Effector CD8-positive, alpha-beta T cell (primary cell): ENCODE data around the gene SH3PXD2B.
"Not testable (repeated sequence)": the region's sequence is repeated elsewhere in the genome, so short reads cannot be mapped to it uniquely, and the experiment has no call there.

Source experiments
- DNase-seq: peaks from one replicate; lab custom pipeline; 2025; lab: John Stamatoyannopoulos, UW

Gene SH3PXD2B

DNA sequence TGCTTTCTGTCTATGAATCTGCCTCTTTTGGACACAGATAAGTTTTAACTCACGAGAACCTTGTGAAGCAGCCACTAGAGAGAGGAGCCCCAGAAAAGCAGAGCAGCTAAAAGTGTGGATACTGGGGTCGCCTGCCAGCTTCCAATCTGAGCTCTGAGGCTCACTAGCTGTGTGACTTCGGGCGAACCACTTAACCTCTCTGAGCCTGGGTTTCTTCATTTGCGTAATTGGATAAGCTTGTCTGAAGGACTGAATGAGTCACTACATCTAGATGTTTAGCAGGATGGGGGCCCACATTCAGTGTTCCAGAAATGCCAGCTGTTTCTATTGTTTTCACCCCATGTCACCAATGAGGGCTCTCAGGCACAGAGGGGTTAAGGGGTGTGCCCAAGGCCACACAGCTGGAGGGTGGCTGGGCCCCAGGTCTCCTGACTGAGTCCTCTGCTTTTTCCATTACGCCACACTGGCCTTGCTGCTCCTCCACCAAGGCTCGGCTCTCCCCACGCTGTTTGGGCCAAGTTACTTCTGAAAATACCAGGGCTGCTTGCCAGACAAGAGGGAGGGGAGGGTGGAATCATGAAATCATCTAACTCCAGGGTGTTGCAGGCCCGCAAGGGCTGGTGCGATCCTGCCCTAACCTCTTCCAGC is 36.2 kb downstream of the SH3PXD2B start:
- DNase-seq, result no peak

DNA sequence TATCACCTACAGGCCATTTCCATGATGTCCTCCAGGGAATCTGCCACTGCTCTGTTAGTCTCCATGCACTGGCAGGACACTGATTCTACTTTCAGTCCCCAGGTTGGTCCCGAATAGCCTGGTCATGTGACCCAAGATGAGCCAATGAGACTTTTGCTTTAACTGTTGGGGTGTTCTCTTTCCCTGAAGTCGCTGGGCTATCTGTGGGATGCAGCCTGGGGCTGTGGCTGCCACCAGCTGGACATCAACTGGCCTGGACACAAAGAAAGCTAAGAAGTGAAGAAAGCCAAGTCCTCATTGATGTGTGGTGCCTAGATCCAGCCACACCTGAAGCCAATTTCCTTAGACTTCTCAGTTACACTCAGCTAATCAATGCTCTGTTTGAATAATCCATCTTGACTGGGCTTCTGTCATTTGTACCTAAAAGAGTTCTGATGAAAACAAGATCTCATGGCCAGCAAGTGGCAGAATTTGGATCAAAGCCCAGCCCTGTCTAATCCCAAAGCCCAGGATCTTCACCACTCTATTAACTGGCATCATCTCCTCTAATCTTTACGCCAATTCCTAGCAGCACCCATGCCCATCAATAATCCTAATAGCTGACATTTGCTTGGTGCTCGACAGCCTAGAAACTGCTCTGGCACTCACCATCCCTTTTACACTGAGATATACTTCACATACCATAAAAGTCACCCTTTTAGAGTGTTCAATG is 37.0 kb downstream of the SH3PXD2B start:
- DNase-seq, result no peak

DNA sequence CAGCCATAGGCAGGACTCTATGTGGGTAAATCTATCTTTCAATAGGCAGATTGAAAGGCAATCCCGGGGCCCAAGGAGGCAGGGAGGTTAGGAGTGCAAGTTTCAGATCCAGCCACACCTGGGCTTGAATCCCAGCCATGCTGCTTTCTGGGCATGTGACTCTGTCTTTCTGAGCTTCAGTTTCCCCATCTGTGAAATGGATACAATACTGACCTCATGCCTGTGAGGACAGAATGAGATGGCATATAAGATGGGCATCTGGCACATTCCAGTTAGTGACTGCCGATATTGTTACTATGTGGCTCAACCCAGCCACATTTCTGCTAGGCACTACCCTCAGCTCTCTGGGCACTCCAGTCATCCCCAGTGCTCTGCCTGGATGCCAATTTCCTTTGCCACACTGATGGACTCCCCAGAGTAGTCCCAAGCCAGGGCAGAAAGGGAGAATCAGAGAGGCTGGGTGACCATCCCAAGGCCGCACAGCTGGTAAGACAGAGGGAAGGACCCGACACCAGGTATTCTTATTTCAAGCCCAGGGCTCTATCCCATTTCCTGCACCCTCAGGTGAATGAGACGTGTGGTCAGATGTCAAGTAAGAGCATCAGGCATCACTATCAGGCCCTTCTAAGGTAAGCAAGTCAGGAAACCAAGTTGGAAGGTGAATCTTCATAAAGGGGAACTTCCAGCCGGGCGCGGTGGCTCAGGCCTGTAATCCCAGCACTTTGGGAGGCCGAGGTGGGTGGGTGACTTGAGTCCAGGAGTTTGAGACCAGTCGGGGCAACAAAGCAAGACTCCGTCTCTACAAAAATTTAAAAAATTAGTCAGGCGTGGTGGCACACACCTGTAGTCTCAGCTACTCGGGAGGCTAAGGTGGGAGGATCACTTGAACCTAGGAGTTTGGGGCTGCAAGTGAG is 38.7 kb downstream of the SH3PXD2B start:
- DNase-seq, result no peak

DNA sequence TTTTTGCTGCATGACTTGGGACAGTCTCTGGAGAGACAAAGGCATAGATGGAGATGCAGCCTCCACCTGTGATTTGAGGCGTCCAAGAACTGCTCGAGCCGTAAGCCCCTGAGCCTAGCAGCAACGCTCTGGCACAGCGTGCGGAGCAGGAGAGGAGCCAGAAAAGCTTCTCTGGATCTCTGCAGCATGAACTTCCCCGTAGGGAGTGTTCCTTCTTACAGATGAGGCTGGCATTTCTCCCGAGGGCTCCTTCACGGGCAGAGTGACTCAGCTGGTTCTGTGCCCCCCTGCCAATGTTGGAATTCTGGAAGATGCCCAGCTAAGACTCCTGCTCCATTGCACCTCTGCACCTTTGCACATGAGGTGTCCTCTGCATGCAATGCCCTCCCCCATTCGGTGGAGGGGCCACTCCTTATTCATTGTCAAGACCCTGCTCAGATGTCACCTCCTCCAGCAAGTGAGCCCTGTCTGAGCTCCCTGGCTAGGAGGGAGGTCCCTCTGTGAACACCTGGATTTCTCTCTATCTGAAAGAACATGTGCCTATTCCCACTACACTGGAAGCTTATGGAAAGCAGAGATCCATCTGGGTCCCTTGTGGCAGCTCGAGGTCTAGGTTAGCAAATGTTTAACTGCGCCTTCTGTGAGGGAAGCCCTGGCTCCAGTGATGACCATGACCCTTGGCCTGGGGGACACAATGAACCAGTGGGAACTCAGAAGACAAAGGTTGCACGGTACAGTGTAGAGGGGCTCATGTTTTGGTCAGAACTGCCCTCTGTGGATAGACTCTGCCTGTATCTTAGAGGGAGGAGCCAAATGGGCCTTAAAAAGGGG is 39.6 kb downstream of the SH3PXD2B start:
- no peak for DNase-seq

DNA sequence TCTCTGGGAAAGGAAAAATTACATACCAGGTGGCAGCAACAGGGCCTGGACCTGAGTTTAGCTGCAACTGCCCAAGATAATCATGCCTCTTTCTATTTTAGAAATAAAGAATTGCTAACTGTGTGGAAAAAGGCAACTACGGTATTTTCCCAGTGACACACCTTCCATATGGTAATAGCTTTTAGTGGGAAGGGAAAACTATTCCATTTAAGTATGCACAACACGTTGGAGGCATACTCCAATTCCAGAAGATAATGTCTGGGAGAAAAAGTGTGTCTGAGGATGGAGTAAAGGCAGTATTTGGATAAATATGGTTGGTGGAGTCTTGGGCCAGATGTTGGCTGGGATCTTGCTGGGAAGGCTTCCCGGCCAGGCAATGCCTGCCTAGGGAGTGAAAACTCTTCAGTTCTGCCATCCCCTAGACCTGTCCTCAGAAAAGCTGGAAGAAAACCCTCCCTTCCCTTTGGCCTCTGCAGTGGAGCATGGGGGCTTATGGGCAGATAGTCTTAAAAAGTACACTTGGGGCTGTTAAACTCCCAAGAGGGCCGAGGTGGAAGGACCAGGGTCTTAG is 40.6 kb downstream of the SH3PXD2B start:
- DNase-seq, result no peak

DNA sequence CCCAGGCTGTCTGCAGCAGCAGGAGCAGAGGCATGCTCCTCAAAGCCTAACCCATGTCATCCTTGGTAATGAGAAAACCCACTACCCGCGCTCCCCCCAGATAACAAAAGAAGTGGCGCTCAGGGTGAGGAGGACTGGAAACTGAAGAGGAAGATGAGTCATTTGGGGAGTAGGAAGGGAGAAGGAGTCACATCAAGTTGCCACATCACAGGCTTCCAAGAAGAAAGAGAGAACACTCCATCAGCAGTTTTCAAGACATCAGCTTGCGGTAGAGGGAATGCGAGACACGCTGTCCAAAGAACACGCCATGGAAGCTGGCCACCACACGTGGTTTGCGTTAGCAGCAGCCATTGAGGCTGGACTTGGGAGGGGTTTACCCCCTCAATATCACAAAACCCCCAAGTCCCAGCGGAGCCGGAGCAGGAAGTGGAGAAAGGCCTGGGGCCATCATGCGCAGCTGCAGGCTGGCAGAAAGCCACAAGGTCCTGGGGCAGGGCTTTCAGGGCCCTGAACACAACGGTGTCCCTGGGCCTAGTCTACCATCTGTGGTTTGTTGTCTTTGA is 41.5 kb downstream of the SH3PXD2B start:
- no peak for DNase-seq

DNA sequence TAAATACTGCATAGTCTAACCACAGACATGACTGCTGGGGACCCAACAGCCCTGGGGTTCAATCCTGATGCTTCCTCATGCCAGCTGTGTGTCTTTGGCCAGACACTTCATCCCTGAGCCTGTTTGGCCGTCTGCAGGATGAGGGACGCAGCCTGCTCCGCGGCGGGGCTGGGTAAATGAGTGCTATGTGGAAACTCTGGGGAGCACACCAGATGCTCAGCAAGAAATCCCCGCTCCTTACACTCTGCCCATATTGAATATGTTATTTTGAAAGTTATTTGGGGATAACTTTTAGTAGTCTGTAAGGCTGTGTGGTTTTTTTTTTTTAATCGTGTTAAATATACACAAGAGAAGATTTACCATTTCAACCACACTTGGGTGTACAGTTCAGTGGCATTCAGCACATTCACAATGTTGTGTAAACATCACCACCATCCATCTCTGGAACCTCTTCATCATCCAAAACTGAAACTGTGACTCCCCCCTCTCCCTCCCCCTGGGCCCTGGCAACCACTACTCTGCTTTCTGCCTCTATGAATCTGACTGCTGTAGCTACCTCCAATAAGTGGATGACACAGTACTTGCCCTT is 42.7 kb downstream of the SH3PXD2B start:
- DNase-seq, result no peak

DNA sequence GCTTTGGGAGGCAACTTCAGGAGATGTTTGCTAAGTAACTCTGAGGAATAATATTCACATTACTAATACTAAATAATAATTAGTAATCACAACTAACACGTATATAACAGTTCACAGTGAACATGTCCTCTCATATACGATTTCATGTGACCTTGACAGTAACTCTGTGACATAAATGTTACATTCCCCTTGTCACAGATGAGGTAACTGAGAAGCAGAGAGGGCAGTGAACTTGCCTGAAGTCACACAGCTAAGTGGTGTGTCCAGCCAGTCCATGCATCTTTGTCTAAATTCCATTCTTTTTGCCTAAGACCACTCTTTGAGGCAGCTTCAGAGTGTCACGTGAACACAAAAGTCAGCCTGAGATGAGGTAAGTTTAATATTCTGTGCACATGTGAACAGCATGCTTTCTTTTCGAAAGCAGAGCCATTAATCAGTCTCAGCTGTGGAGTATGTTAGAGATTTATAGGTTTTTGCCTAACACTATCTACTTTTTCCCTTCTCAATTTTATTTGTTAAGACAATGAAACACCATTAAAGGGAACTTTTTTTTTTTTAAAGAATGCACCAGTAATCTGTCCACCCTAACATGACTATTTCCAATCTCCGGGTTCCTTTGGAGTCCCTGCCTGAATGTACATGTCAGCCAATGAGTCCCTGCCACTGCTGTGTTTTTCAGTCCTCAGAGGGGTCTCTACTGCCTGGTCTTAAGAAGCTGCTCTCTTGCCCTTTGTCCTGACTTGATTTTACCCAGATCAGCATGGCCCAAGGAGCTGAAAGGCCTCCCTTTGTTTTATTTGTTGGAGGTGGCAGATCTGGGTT is 43.5 kb downstream of the SH3PXD2B start:
- DNase-seq, result no peak

DNA sequence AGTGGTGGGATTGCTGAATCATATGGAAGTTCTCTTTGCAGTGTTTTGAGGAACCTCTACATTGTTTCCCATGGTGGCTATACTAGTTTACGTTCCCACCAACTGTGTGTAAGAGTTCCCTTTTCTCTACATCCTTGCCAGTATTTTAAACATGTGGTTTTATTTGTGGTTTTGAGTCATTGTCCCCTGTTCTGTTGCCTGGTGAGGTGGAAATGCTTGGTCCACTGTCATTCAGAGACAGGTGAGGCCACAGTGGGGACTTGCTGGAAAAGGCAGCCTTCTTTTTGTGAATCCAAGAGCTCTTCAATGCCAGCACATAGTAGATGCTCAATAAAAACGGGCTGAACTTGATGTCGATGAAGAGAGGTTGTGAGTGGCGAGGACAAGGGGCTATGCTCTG is 44.2 kb downstream of the SH3PXD2B start:
- DNase-seq, result no peak

DNA sequence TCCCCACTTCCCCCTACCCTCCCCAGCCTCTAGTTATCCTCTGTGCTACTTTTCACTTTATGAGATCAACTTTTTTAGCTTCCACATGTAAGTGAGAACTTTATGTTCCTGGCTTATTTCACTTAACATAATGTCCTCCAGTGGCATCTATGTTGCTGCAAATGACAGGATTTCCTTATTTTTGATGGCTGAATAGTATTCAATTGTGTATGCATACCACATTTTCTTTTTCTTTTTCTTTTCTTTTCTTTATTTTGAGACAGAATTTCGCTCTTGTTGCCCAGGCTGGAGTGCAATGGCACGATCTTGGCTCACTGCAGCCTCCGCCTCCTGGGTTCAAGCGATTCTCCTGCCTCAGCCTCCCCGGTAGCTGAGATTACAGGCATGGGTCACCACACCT is 44.8 kb downstream of the SH3PXD2B start:
- not testable (repeated sequence) for DNase-seq

DNA sequence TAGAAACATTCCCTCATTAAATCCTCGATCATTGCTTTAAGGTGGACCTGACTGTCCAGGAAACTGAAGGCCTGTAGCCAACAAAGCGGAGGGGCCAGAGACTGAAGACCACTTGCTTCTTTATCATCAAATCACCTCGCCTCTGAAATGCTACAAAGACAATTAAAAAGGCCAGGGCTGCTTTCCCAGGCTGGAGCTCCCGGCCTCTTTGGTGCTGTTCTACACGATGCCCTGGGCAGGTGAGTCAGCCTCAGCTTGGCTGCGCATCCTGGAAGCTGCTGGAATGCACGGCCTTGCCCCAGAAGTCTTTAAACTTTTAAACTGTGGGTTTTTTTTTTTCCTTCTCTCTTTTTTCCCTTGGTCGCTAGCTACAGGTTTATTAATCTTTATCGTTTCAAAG is 46.5 kb downstream of the SH3PXD2B start:
- DNase-seq, result no peak

DNA sequence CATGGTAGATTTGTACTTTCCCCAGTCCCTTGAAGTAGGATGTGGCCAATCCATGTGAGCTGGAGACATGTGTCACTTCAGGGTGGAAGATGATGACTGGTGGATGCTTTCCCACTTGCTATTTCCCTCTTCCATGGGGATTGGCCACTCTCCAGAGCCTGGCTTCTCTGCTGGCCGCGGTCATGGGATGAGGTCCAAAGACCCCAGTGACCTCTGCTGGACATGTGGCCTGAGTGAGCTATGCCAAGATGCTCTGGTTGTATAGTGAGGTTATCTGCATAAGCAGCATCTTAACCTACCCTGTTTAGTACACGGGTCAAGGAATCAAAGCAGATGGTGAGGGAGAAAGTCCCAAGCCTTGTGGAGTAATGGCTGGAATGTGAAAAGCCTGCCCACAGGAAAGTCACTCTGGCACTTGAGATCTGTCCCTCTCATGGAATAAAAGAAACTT is 47.1 kb downstream of the SH3PXD2B start:
- DNase-seq, result no peak

DNA sequence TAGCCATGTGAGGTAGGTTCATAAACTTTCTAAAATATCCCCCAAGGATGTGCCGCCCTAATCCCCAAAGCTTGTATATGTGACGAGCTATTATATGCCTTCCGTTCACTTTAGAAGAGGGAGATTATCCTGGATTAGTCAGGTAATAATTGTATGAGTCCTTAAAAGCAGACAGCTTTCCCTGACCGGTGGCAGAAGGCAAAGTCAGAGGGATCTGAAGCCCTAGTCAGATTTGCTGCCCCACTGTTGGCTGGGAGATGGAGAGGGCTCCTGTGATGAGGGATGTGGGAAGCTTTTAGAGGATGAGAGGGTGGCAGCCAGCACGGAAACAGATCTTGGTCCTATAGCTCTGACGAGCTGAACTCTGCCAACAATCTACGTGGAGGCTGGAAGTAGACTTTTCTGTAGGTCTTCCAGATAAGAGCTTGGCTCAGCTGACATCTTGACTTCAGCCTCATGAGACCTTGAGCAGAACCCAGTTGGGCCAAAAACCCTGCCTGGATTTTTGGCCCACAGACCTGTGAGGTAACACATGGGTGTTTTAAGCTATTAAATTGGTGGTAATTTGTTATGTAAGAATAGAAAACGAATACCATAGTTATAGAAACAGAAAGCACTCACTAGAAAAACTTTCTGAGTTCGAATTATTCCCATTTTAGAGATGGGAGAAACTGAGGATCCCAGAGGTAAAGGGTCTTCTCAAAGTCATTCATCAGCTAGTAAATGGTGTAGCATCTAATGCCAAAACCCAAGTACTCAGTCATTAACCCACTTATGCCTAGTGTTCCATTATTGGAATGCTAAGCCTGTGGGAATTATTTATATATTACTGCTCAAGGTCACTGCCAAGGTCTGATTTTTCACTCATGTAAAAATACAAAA is 48.9 kb downstream of the SH3PXD2B start:
- DNase-seq, result no peak

DNA sequence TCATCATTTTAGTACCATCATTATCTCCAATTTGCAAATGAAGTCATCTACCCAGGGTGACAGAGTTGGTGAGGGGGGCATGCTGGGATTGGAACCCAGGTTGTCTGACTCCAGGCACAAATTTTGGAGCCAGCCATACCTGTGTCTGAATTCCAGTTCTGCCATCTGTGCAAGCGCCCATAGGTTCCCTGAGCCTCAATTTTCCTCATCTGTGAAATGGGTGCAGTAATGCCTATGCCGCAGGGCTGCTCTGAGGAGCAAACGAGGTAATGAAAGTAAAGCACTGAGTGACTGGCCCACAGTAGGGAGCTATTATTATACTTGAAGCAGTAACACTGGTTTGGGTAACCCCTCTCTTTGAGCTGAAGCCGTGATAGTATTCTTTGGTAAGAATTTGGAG is 49.6 kb downstream of the SH3PXD2B start:
- no peak for DNase-seq

DNA sequence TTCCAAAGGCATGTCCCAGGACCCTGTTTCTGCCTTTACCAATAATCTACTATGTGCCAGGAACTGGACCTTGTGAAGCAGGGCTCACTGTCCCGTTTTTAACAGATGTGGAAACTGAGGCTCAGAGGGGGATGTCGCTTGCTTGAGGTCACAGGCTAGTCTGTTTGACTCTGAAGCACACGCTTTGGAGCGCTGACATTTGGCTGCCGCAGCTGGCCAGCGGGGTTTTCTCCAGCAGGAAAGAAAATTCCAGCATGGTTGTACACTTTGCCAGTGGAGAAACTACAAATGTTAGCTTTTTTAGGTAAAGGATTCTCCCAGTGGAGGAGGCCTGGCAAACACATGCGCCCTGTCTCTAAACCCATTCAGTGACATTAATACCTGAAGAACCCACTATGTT is 50.5 kb downstream of the SH3PXD2B start:
- no peak for DNase-seq

DNA sequence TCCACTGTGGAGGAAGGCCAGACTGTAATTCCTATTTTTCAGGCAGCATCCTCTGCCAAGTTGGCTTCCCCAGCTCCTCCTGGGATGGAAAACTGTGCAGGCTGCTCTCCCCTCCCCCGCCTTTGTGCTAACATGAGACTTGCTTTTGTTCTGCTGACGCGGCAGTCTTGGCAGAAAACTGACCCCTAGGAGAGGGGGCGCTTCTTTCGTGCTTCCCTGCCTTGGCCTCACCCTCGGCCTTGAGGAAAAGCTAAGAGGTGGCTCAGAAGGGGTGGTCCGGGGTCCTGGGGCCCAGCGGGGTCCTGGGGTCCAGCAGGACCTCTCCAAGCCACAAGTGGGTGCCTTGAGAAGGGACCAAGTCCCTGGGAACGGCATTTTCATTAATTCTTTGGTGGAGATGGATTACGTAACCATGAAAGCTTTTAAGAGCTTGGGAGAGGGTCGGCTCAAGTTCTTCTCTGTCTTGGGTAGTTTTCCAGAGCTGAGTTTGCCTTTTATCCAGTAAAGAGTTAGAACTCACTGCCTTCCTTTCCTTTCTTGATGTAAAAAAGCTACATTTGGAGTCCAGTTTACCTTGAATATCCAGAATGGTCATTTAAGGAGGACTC is 51.0 kb downstream of the SH3PXD2B start:
- no peak for DNase-seq

DNA sequence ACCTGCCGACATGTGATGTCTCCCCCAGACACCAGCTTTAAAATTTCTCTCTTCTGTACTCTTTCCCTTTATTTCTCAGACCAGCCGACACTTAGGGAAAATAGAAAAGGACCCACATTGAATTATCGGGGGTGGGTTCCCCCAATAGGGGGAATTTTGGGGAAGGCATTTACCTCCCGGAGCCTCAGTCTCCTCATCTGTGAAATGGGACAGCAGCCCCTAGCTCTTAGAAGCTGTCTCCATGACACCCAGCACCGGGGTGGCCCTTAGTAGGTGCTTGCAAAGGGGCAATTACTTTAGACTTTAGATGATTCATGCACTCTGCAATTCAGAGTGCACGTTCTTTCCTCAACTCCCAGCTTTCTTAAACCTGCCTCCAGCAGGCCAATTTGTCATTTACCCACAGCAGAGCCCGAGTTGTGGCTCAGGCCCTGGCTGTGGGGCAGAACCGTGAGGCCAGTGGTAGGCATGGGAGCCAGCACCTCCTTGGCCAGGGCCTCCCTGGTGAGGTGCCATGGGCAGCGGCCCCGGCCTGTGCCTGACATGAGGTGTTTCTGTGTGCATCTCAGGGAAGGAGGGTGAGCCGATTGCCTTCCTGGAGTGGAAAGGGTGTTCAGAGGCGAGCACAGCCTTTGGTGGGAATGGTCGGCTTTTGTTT is 51.7 kb downstream of the SH3PXD2B start:
- DNase-seq, result no peak

DNA sequence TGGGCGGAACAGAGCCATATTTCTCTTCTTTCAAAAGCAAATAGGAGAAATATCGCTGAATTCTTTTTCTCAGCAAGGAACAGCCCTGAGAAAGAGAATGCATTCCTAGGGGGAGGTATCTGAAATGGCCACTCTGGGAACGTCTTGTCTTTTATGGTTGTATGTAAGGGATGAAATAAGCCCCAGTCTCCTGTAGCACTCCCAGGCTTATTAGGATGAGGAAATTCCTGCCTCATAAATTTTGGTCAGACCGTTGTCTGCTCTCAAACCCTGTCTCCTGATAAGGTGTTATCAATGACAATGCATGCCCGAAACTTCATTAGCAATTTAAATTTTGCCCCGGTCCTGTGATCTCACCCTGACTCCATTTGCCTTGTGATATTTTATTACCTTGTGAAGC is 52.3 kb downstream of the SH3PXD2B start:
- not testable (repeated sequence) for DNase-seq
